ENCODE data around the gene EEPD1. TPM values are rescaled to one million over a fixed set of nuclear protein-coding genes. Genes with fewer than 3 reads are reported as not detected.
A peak's percentile ranks its signal among the peaks of the same experiment; 100 is the strongest.

The EEPD1 gene
- total RNA-seq, 1 donor from 2014 or later: 9.9 TPM

GRCh38 chr7:36128448-36129047 lies 24.5 kb upstream of the EEPD1 start:
- no peak overlapping the region for H3K4me3 ChIP-seq
- peak overlapping the region; percentile 71 for H3K27ac ChIP-seq
- peak; percentile 70 for TF ChIP-seq CTCF (IDR thresholded peaks at IDR 0.05)
- no peaks in the 10 kb centered on the region for H3K9me3 ChIP-seq
- intact Hi-C loops (cut with DNase I): no loop called here
- ATAC-seq (peak; percentile 72), DNase-seq (no peak)
- no peaks in the 10 kb centered on the region for H3K27me3 ChIP-seq
- H3K36me3 ChIP-seq: no peaks in the 10 kb centered on the region
- no peaks in the 10 kb centered on the region for H3K4me1 ChIP-seq

- Histone ChIP-seq H3K36me3 (no peaks in the 10 kb centered on the region), H3K9me3 (no peaks in the 10 kb centered on the region), H3K27me3 (no peaks in the 10 kb centered on the region), H3K27ac (peak overlapping the region; percentile 71), H3K4me3 (no peak overlapping the region), H3K4me1 (no peaks in the 10 kb centered on the region)
- DNase-seq (no peak), ATAC-seq (peak; percentile 66)
- intact Hi-C loops (cut with DNase I): no loop called here
- no peak for TF ChIP-seq CTCF (IDR thresholded peaks at IDR 0.05)
These were observed 24.0 kb upstream of the EEPD1 start for GRCh38 chr7:36129048-36129534.

GRCh38 chr7:36130236-36130945 lies 22.7 kb upstream of the EEPD1 start:
- no peak overlapping the region for H3K4me3 ChIP-seq
- H3K27me3 ChIP-seq: no peaks in the 10 kb centered on the region
- intact Hi-C loops (cut with DNase I): no loop called here
- H3K9me3 ChIP-seq: no peaks in the 10 kb centered on the region
- TF ChIP-seq CTCF (IDR thresholded peaks at IDR 0.05): no peak
- H3K4me1 ChIP-seq: no peaks in the 10 kb centered on the region
- H3K36me3 ChIP-seq: no peaks in the 10 kb centered on the region
- ATAC-seq (no peak), DNase-seq (no peak)
- no peak overlapping the region for H3K27ac ChIP-seq

GRCh38 chr7:36131026-36131425 lies 22.0 kb upstream of the EEPD1 start:
- Histone ChIP-seq H3K4me1 (no peaks in the 10 kb centered on the region), H3K9me3 (no peaks in the 10 kb centered on the region), H3K27ac (no peak overlapping the region), H3K36me3 (no peaks in the 10 kb centered on the region), H3K4me3 (no peak overlapping the region), H3K27me3 (no peaks in the 10 kb centered on the region)
- ATAC-seq (no peak), DNase-seq (no peak)
- TF ChIP-seq CTCF (IDR thresholded peaks at IDR 0.05): no peak
- intact Hi-C loops (cut with DNase I): no loop called here

- intact Hi-C loops (cut with DNase I): no loop called here
- Histone ChIP-seq H3K27me3 (no peaks in the 10 kb centered on the region), H3K27ac (no peak overlapping the region), H3K4me1 (no peaks in the 10 kb centered on the region), H3K9me3 (no peaks in the 10 kb centered on the region), H3K4me3 (no peak overlapping the region), H3K36me3 (no peaks in the 10 kb centered on the region)
- DNase-seq (no peak), ATAC-seq (no peak)
- no peak for TF ChIP-seq CTCF (IDR thresholded peaks at IDR 0.05)
These were observed 21.6 kb upstream of the EEPD1 start for GRCh38 chr7:36131499-36131898.

All from upper lobe of right lung (tissue), 1 donor.